Measurements from ENCODE around the gene TMEM33. TPM values are rescaled to one million over a fixed set of nuclear protein-coding genes. Genes with fewer than 3 reads are reported as not detected.

Gene TMEM33
- total RNA-seq, 2 experiments from 2014 or later = 43.8 to 57.2 TPM

DNA sequence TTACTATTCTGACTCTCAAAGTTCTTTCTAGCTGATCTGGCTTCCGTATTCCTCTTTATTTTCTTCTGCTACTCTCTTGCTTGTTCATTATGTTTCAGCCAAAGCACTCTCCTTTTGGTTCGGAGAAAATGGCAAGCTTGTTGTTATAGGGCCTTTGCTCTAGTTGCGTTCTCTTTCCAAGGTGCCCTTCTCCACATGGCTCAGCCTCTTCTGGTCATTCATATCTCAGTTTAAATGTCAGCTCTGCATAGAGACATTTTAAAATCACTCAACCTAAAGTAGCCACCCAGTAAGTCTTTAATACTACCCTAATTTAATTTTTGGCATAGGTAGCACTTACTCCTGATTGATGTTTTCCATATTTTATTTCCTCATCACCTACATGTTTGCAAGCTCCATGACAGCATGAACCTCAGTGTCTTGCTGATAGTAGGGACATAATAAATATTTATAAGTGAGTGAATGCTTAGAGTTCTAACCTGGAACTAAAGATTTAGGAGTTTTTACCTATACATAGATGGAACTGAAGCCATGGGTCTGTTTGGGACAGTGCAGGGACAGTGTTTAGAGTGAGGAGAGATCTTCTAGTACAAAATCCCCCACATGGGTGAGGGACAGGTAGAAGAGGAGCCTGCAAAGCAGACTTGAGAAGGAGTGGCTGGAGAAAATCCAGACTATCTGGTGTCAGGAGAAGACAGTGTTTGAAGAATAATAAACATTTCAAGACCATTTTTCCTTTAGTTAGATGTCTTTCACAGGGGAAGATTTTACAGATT lies 73.0 kb downstream of the TMEM33 start:
- Mint-ChIP-seq H3K27ac (no peak overlapping the region), H3K4me3 (no peak overlapping the region), H3K4me1 (peaks cover 29% of the 10 kb centered on the region), H3K9me3 (ENCODE audit: low read depth) (no peaks in the 10 kb centered on the region), H3K36me3 (ENCODE audit: low read depth) (peaks cover 66% of the 10 kb centered on the region), H3K27me3 (no peaks in the 10 kb centered on the region)
- ChIA-PET CTCF (interaction anchor here (1.4 kb wide), 1 partner anchor 10 kb away, joined by 5 read pairs; no protein-coding TSS in a partner anchor), POLR2A (no interaction called here)
- intact Hi-C loops (cut with DNase I, micrococcal nuclease) = no loop called here
- DNase-seq (no peak), ATAC-seq (no peak)

Other genes starting within 250 kb of the TMEM33 start
- gene PHOX2B, start 186.7 kb upstream of the TMEM33 start, total RNA-seq = not detected
- gene DCAF4L1, start 46.3 kb downstream of the TMEM33 start, total RNA-seq = under 1 TPM; 0.19 to 0.25 TPM
- 10 to 100 TPM; 55.8 to 59.6 TPM for gene SLC30A9, start 55.1 kb downstream of the TMEM33 start, total RNA-seq
- gene BEND4, start 217.2 kb downstream of the TMEM33 start, total RNA-seq = under 1 TPM; 0.42 to 0.62 TPM

All from activated CD4-positive, alpha-beta T cell treated with anti-CD3 and anti-CD28 coated beads for 36 hours (primary cell).